K562 (cell line): ENCODE results near the gene SPATA31C2.
"Not testable (repeated sequence)": the region's sequence is repeated elsewhere in the genome, so short reads cannot be mapped to it uniquely, and the experiment has no call there.

ENCODE experiments used
- ATF3 ChIP-seq, 2 experiments: fragments of 450-650 bp in 1 of 2; sonication (generic) in 1 of 2; formaldehyde crosslinking in 1 of 2; IDR thresholded peaks in 1 of 2; conservative IDR thresholded peaks in 1 of 2; 2 replicates each; pipeline versions ENCODE4 v1.6.1 to v1.8.1; 2016 to 2023; ENCODE audit warnings: mild to moderate bottlenecking in 2 of 2, moderate library complexity in 2 of 2, inconsistent platforms in 1 of 2, missing genetic modification reagents in 1 of 2
- DLX4 ChIP-seq: fragments of 250-450 bp; sonication (Bioruptor Pico); IDR thresholded peaks from 2 replicates; pipeline ENCODE4 v1.6.1; 2021; ENCODE audit warnings: mild to moderate bottlenecking
- E2F1 ChIP-seq: sonication (generic); formaldehyde crosslinking; IDR thresholded peaks from 2 replicates; pipeline ENCODE4 v1.8.1; 2023; ENCODE audit warnings: mild to moderate bottlenecking, missing genetic modification reagents, moderate library complexity
- E2F3 ChIP-seq: fragments of 250-450 bp; sonication (Bioruptor Pico); IDR thresholded peaks from 2 replicates; pipeline ENCODE4 v1.4.0; 2020; ENCODE audit warnings: mild to moderate bottlenecking
- FOXJ3 ChIP-seq: sonication (generic); formaldehyde crosslinking; IDR thresholded peaks from 2 replicates; pipeline ENCODE4 v1.4.0; 2020; ENCODE audit warnings: mild to moderate bottlenecking, missing genetic modification reagents
- GABPA ChIP-seq: fragments of 200-800 bp; sonication (Bioruptor generic); conservative IDR thresholded peaks from 2 replicates; pipeline ENCODE4 v1.6.1; 2016; ENCODE audit warnings: low read depth, missing genetic modification characterization, missing compliant biosample characterization
- PRDM10 ChIP-seq: fragments of 450-650 bp; IDR thresholded peaks from 2 replicates; pipeline ENCODE4 v1.6.1; 2018; ENCODE audit not compliant: partially characterized antibody
- SP2 ChIP-seq: IDR thresholded peaks from 2 replicates; pipeline ENCODE4 v1.6.1; 2011; ENCODE audit warnings: mild to moderate bottlenecking, low read depth, low read length, moderate library complexity; ENCODE audit not compliant: poor library complexity, severe bottlenecking; ENCODE audit errors: extremely low read depth
- TAF1 ChIP-seq: IDR thresholded peaks from 2 replicates; pipeline ENCODE4 v1.6.1; 2011; ENCODE audit warnings: mild to moderate bottlenecking, low read length, moderate library complexity; ENCODE audit not compliant: insufficient read depth, control insufficient read depth, severe bottlenecking; ENCODE audit errors: extremely low read depth
- ZBTB8A ChIP-seq: fragments of 450-650 bp; IDR thresholded peaks from 2 replicates; pipeline ENCODE4 v1.6.1; 2018; ENCODE audit warnings: mild to moderate bottlenecking, moderate library complexity; ENCODE audit not compliant: partially characterized antibody
- ZNF277 ChIP-seq: fragments of 250-450 bp; sonication (Bioruptor Pico); IDR thresholded peaks from 2 replicates; pipeline ENCODE4 v1.8.0; 2022; ENCODE audit warnings: inconsistent platforms, mild to moderate bottlenecking, moderate library complexity, borderline replicate concordance
- ZNF3 ChIP-seq: fragments of 250-450 bp; sonication (Bioruptor Pico); IDR thresholded peaks from 2 replicates; pipeline ENCODE4 v1.5.0; 2021; ENCODE audit warnings: mild to moderate bottlenecking, moderate library complexity
- ZNF766 ChIP-seq: fragments of 200-800 bp; sonication (Bioruptor generic); conservative IDR thresholded peaks from 2 replicates; pipeline ENCODE4 v1.6.1; 2016; ENCODE audit warnings: missing genetic modification characterization, missing compliant biosample characterization

GRCh38 chr9:88127700-88128300 is 10.5 kb downstream of the SPATA31C2 start:
- TF ChIP-seq DLX4 (CRISPR knock-in tag); TAF1; FOXJ3 (CRISPR knock-in tag); E2F3; SP2; GABPA (tag); ATF3 (IDR thresholded peaks at IDR 0.05); ATF3 (CRISPR knock-in tag; conservative IDR thresholded peaks at IDR 0.05); ZBTB8A; PRDM10; ZNF766 (CRISPR knock-in tag); ZNF3 (CRISPR knock-in tag); ZNF277 (CRISPR knock-in tag); E2F1: not testable (repeated sequence)
